Bronchial epithelial cell (primary cell): ENCODE measurements around the gene MICAL3. TPM values are rescaled to one million over a fixed set of nuclear protein-coding genes. Genes with fewer than 3 reads are reported as not detected.

Source experiments
- DNase-seq: peaks from one replicate; pipeline ENCODE4 v3.0.0-alpha.2; 2010; ENCODE audit warnings: low read depth
- FAIRE-seq: peaks from 2 replicates; lab custom pipeline; 2011; peaks lifted over from hg19 to GRCh38; lab: Jason Lieb, UNC
- H3K27me3 ChIP-seq: 2 replicates; pipeline ENCODE4 v1.5.1; 2011; ENCODE audit warnings: low read length; ENCODE audit not compliant: control insufficient read depth, insufficient read depth
- H3K36me3 ChIP-seq: 2 replicates; pipeline ENCODE4 v1.5.1; 2011; ENCODE audit warnings: low read length; ENCODE audit not compliant: control insufficient read depth, insufficient read depth
- H3K4me3 ChIP-seq: 2 replicates; pipeline ENCODE4 v1.5.1; 2011; ENCODE audit warnings: mild to moderate bottlenecking, low read depth, low read length, control low read depth
- CTCF ChIP-seq: IDR thresholded peaks from 2 replicates; pipeline ENCODE4 v1.5.1; 2011; ENCODE audit warnings: mild to moderate bottlenecking, moderate library complexity, low read length, control low read depth, inconsistent platforms; ENCODE audit not compliant: insufficient read depth, severe bottlenecking
- total RNA-seq: library from RNA; depleted of rRNA; stranded (reverse); fragments of >200 nt; gene quantifications from 2 replicates; pipeline ENCODE4 v1.2.1, GENCODE V29; 2014

The MICAL3 gene
- total RNA-seq, 1 donor from 2014 or later: 13.4 TPM

GRCh38 chr22:17981497-17981896 lies 42.9 kb downstream of the MICAL3 start:
- no peaks in the 10 kb centered on the region for H3K36me3 ChIP-seq
- no peak for FAIRE-seq
- H3K27me3 ChIP-seq: no peaks in the 10 kb centered on the region
- no peak for TF ChIP-seq CTCF
- no peak overlapping the region for H3K4me3 ChIP-seq
- DNase-seq: no peak

DNA sequence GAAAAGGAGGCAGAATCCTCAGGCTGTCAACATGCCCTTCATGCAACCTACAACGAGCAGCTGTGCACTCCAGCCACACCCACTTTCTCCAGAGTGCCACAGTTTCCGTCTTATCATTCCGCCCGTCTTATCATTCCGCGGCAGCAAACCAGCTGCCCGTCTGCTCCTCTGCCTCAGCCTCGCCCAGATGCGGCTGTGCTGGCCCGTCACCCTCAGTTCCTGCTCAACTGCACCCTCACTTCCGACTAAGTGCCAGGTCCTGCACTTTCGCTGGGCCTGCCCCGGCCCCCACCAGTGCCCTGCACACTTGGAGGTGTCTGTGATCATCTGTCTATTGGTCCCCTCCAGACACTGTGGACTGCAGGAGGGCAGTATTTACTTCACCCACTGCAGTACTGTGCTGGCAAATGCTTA lies 43.7 kb downstream of the MICAL3 start:
- FAIRE-seq (no peak), DNase-seq (peak; percentile 35)
- TF ChIP-seq CTCF: no peak
- H3K4me3 ChIP-seq: no peak overlapping the region
- no peaks in the 10 kb centered on the region for H3K27me3 ChIP-seq
- no peaks in the 10 kb centered on the region for H3K36me3 ChIP-seq

GRCh38 chr22:17980015-17980590 lies 44.3 kb downstream of the MICAL3 start:
- no peak for DNase-seq
- Histone ChIP-seq H3K27me3 (no peaks in the 10 kb centered on the region), H3K4me3 (no peak overlapping the region), H3K36me3 (peaks cover under 1% of the 10 kb centered on the region)
- FAIRE-seq: no peak
- TF ChIP-seq CTCF: no peak

GRCh38 chr22:17978027-17978426 lies 46.3 kb downstream of the MICAL3 start:
- H3K4me3 ChIP-seq: no peak overlapping the region
- no peak for FAIRE-seq
- H3K36me3 ChIP-seq: peaks cover 3% of the 10 kb centered on the region
- TF ChIP-seq CTCF: no peak
- no peaks in the 10 kb centered on the region for H3K27me3 ChIP-seq
- DNase-seq: no peak

DNA sequence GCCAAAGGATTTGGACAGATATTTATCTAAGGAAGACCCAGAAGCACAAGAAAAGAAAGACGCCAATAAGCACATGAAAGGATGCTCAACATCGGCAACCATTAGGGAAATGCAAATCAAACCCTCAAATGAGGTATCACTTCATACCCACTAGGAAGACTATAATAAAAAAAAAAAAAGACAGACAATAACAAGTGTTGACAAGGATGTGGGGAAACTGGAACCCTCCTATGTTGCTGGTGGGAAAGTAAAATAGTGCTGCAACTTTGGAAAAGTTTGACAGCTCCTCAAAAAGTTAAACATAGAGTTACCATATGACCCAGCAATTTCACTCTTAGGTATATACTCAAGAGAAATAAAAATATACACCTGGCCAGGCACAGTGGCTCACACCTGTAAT lies 47.0 kb downstream of the MICAL3 start:
- no peak for TF ChIP-seq CTCF
- DNase-seq (no peak), FAIRE-seq (no peak)

GRCh38 chr22:17976121-17976520 lies 48.2 kb downstream of the MICAL3 start:
- peaks cover 3% of the 10 kb centered on the region for H3K36me3 ChIP-seq
- FAIRE-seq (no peak), DNase-seq (no peak)
- no peaks in the 10 kb centered on the region for H3K27me3 ChIP-seq
- TF ChIP-seq CTCF: no peak
- H3K4me3 ChIP-seq: no peak overlapping the region

More for the DNA sequence above, 47.0 kb downstream of the MICAL3 start:
- Histone ChIP-seq H3K27me3 (no peaks in the 10 kb centered on the region), H3K36me3 (peaks cover 3% of the 10 kb centered on the region), H3K4me3 (no peak overlapping the region)
